Tibial nerve (tissue), 3 donors: ENCODE measurements around the gene DUSP9.

Experiments
- POLR2A ChIP-seq, 2 donors: fragments of 450-650 bp; IDR thresholded peaks; one replicate each; pipeline ENCODE4 v1.6.1; 2017; ENCODE audit warnings: antibody characterized with exemption in 2 of 2, mild to moderate bottlenecking in 2 of 2, moderate library complexity in 2 of 2
- TF ChIP-seq, protein P1 (sequence below), 5 experiments: fragments of 200-600 bp in 3 of 5; fragments of 450-650 bp in 2 of 5; sonication (generic) in 3 of 5; IDR thresholded peaks; one replicate each; pipeline ENCODE4 v1.5.1; 2016 to 2019; ENCODE audit warnings: antibody characterized with exemption in 5 of 5, mild to moderate bottlenecking in 3 of 5, moderate library complexity in 2 of 5

DNA sequence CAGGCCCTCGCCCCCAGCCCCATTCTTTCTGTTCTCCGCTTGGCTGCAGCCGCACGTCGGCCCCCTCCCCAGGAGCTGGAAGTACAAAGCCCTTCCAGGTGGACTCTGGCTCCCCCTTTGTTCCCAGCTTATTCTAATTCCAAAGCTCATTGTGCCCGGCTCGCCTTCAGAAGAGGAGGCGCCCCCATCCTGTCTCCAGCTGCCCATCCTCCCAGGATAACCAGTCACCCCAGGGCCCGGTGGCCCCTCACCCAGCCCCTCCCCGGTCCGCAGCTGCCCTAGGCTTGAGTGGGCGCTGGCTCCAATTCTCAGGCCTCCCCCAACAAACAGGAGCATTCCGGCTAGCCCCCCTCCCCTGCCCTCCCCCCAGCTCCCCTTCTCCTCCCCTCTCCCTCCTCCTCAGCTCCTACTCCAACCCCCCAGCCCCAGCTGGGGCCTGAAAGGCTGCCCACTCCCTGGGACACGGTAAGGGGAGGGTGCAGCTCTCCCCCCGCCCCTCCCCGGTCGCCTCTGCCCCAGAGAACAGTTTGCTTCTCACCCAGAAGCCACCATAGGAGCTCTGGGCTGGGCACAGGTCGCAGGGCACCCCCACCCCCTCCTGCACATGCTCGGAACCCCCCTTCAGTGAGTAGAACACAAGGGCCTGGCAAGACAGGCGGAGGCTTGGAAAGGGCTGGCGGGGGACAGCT is 37.6 kb downstream of the DUSP9 start:
- no peak for TF ChIP-seq POLR2A (IDR thresholded peaks at IDR 0.05)
- TF ChIP-seq, protein P1, sequence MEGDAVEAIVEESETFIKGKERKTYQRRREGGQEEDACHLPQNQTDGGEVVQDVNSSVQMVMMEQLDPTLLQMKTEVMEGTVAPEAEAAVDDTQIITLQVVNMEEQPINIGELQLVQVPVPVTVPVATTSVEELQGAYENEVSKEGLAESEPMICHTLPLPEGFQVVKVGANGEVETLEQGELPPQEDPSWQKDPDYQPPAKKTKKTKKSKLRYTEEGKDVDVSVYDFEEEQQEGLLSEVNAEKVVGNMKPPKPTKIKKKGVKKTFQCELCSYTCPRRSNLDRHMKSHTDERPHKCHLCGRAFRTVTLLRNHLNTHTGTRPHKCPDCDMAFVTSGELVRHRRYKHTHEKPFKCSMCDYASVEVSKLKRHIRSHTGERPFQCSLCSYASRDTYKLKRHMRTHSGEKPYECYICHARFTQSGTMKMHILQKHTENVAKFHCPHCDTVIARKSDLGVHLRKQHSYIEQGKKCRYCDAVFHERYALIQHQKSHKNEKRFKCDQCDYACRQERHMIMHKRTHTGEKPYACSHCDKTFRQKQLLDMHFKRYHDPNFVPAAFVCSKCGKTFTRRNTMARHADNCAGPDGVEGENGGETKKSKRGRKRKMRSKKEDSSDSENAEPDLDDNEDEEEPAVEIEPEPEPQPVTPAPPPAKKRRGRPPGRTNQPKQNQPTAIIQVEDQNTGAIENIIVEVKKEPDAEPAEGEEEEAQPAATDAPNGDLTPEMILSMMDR (IDR thresholded peaks at IDR 0.05), result no peak
